ENCODE measurements around the gene USP35.

DNA sequence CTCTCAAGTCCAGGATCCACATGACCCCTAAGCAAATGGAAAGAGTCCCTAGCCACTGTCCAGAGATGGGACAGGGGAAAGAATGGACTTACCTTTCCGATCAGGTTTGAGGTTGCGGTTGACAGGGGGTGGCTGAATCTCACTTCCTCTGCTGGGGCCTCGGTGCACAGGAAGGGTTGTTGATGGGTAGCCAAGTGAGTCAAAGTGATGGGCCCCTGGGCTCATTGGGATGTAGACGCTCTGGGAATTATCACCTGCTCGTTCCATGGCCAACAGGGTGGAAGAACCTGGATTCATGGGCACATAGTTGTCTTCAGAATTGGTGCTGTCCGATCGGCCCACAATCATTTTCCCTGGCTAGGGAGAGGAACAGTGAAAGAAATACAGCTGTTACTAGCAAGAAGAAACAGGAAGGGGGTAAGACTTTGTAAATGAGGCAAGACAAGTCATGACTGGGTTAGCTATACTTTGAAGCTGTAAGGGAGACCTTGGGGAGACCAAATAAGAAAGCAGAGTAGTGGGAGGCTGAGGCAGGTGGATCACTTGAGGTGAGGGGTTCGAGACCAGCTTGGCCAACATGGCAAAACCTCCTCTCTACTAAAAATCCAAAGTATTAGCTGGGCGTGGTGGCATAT lies 34.7 kb downstream of the USP35 start:
- no peak for TF ChIP-seq EZH2phosphoT487 (IDR thresholded peaks at IDR 0.05; ENCODE audit: borderline replicate concordance)
- no peak for TF ChIP-seq ZFX (IDR thresholded peaks at IDR 0.05)
